ENCODE results near the gene MSL1. TPM values are rescaled to one million over a fixed set of nuclear protein-coding genes. Genes with fewer than 3 reads are reported as not detected.
A peak's percentile ranks its signal among the peaks of the same experiment; 100 is the strongest.

The MSL1 gene
- total RNA-seq, 1 donor from 2014 or later, result 27.1 TPM

- no peak for TF ChIP-seq CTCF (IDR thresholded peaks at IDR 0.05; ENCODE audit: insufficient read depth, low read length, severe bottlenecking)
- Histone ChIP-seq H3K27me3 (ENCODE audit: control insufficient read depth, insufficient read depth, low read length) (no peaks in the 10 kb centered on the region), H3K36me3 (ENCODE audit: control insufficient read depth, insufficient read depth, low read length) (no peaks in the 10 kb centered on the region), H3K4me3 (ENCODE audit: low read depth, low read length) (no peak overlapping the region)
- no peak for FAIRE-seq
- DNase-seq (ENCODE audit: low read depth), result no peak
These were observed 18.6 kb upstream of the MSL1 start for GRCh38 chr17:40103071-40103661.

- Histone ChIP-seq H3K27me3 (ENCODE audit: control insufficient read depth, insufficient read depth, low read length) (no peaks in the 10 kb centered on the region), H3K4me3 (ENCODE audit: low read depth, low read length) (no peak overlapping the region), H3K36me3 (ENCODE audit: control insufficient read depth, insufficient read depth, low read length) (no peaks in the 10 kb centered on the region)
- TF ChIP-seq CTCF (IDR thresholded peaks at IDR 0.05; ENCODE audit: insufficient read depth, low read length, severe bottlenecking), result no peak
- DNase-seq (ENCODE audit: low read depth), result no peak
- no peak for FAIRE-seq
These were observed 18.1 kb upstream of the MSL1 start for GRCh38 chr17:40103688-40104087.

- TF ChIP-seq CTCF (IDR thresholded peaks at IDR 0.05; ENCODE audit: insufficient read depth, low read length, severe bottlenecking), result no peak
- FAIRE-seq (peak; percentile 28), DNase-seq (ENCODE audit: low read depth) (peak; percentile 79)
- H3K27me3 ChIP-seq (ENCODE audit: control insufficient read depth, insufficient read depth, low read length), result no peaks in the 10 kb centered on the region
- H3K36me3 ChIP-seq (ENCODE audit: control insufficient read depth, insufficient read depth, low read length), result no peaks in the 10 kb centered on the region
- H3K4me3 ChIP-seq (ENCODE audit: low read depth, low read length), result no peak overlapping the region
These were observed 16.9 kb upstream of the MSL1 start for GRCh38 chr17:40104594-40105486.

DNA sequence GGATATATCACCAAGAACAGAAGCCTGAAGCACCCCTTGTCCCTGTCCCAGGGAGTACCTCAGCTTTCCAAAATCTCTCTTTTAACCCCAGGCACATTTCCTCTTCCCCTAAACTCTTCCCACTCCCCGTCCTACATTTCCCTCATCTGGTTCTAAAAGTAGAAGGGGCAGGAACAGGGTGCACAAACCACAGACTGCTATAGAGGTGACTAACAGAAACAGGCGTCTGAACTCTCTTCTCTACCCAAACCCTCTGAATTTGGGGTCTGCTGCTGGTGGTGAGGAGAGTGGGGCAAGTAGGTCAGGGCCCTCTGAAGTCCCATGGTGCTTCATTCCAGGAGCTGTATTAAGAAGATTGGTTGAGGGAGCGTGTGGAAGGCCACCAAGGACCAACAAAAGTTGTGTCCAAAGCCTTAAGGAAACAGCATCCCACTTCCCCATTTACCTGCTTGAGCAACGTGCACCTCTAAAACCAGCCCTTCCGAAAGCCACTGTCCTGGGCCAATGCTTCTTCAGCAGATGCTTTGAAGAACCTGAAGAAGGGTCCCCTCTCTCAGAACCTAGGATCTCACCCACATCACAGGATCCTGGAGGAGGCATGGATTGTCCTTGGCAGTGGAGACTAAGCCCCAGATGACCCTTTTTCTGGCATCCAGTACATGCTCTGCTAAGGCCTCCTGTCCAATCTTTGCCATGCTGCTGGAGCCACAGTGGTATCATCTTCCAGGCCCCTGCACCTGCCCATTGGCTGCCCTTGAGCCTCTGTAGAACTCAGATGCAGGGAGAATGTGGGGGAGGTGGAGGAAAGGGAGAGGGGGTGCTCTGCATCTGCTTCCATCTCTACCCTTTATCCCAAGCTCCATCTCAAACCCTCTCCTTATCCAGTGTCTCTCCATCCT, 15.7 kb upstream of the MSL1 start:
- Histone ChIP-seq H3K4me3 (ENCODE audit: low read depth, low read length) (no peak overlapping the region), H3K36me3 (ENCODE audit: control insufficient read depth, insufficient read depth, low read length) (no peaks in the 10 kb centered on the region), H3K27me3 (ENCODE audit: control insufficient read depth, insufficient read depth, low read length) (no peaks in the 10 kb centered on the region)
- no peak for TF ChIP-seq CTCF (IDR thresholded peaks at IDR 0.05; ENCODE audit: insufficient read depth, low read length, severe bottlenecking)
- FAIRE-seq, result no peak
- no peak for DNase-seq (ENCODE audit: low read depth)

- no peak for TF ChIP-seq CTCF (IDR thresholded peaks at IDR 0.05; ENCODE audit: insufficient read depth, low read length, severe bottlenecking)
- DNase-seq (ENCODE audit: low read depth) (no peak), FAIRE-seq (no peak)
- Histone ChIP-seq H3K4me3 (ENCODE audit: low read depth, low read length) (no peak overlapping the region), H3K27me3 (ENCODE audit: control insufficient read depth, insufficient read depth, low read length) (no peaks in the 10 kb centered on the region), H3K36me3 (ENCODE audit: control insufficient read depth, insufficient read depth, low read length) (no peaks in the 10 kb centered on the region)
These were observed 14.8 kb upstream of the MSL1 start for GRCh38 chr17:40106760-40107521.

Measured in bronchial epithelial cell (primary cell).